ENCODE results near the gene ITGA3.
"Not testable (repeated sequence)": the region's sequence is repeated elsewhere in the genome, so short reads cannot be mapped to it uniquely, and the experiment has no call there.

Gene ITGA3

GRCh38 chr17:50035421-50035879 is 20.5 kb upstream of the ITGA3 start:
- no peak for DNase-seq

GRCh38 chr17:50035945-50036344 is 20.0 kb upstream of the ITGA3 start:
- no peak for DNase-seq

DNA sequence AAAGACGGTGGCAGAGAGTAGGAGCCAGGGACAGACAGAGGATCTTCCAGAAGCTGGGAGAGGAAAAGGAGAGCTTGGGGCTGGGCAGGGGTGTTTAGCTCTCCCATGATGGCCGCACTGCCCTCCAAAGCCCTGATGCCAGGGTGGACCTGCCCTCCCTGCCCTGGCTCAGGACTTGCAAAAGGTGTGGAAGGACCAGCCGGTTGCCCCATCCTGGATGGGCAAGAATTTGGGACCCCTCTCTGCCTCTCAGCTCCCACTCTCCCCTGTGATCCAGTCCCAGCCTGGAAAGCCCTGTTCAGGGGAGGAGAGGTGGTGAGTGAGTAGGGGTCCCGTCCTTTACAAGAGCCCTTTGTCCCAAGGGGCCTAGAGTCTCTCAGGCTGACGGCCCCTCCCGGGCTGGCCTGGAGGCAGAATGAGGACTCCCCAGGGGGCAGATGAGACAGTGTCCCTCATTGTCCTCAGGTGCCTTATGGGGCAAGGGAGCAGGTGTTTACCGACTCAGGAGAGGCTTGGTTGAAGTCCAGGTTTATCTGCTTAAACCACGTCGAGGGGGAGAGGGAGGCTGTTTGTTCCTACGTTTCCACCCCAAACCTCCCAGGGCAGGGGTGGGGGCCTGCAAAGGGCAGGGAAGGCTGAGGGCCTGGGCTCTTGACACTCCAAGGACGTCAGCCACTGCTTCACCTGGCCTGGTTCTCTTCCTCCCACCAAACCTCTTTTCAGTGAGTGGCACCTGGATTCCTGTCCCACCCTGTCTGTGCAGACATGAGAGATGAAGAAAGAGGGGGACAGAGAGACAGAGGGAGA is 19.3 kb upstream of the ITGA3 start:
- DNase-seq: no peak

DNA sequence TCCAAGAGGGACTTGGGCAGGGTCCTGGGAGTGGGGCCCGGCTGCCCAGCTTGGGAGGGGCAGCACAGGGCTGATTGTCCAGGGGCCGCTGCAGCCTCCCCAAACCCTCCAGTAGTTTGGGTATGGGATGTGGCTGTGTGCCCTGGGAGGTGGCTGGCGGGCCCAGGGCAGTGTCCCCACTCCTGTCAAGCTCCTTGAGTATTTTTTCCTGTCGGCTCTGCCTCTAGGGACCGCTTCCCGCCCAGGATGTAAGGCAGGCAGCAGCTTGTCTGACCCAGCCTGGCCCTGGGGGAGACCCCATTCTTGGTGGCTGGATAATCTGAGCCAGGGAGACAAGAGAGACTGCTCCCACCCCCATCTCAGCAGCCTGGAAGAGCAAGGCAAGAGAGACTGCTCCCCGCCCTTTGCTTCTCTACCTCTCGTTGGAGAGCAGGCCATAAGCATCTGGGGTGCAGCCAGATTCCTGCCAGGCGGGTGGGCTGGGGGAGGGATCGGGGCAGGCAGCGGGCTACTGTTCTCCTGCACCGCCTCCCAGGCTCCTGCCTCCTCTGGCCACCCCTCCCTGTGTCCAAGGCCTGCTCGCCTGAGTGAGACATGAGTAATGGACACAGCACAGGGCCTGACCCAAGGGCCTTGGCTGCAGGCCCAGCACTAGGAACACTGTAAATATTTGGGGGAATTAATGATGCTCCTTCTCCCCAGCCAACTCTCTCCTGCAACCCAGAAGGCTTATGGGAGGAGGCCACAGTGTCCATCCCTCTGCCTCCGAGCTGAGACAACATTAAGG is 18.4 kb upstream of the ITGA3 start:
- no peak for DNase-seq

- no peak for DNase-seq
These were observed 16.9 kb upstream of the ITGA3 start for GRCh38 chr17:50039058-50039457.

DNA sequence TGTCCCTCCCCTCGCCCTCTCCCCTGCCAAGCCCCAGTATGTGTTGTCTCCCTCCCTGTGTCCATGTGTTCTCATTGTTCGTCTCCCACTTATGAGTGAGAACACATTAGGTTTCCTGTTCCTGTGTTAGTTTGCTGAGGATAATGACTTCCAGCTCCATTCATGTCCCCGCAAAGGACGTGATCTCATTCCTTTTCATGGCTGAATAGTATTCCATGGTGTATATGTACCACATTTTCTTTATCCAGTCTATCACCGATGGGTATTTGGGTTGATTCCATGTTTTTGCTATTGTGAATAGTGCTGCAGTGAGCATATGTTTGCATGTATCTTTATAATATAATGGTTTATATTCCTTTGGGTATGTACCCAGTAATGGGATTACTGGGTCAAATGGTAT is 15.4 kb upstream of the ITGA3 start:
- DNase-seq: not testable (repeated sequence)

DNA sequence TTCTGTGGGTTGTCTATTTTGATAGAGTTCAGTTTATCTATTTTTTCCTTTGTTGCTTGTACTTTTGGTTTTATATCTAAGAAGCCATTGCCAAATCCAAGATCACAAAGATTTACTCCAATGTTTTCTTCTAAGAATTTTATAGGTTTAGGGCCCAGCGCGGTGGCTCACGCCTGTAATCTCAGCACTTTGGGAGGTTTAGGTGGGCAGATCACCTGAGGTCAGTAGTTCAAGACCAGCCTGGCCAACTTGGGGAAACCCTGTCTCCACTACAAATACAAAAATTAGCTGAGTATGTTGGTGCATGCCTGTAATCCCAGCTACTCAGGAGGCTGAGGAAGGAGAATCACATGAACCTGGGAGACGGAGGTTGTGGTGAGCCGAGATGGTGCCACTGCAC is 13.7 kb upstream of the ITGA3 start:
- no peak for DNase-seq

DNA sequence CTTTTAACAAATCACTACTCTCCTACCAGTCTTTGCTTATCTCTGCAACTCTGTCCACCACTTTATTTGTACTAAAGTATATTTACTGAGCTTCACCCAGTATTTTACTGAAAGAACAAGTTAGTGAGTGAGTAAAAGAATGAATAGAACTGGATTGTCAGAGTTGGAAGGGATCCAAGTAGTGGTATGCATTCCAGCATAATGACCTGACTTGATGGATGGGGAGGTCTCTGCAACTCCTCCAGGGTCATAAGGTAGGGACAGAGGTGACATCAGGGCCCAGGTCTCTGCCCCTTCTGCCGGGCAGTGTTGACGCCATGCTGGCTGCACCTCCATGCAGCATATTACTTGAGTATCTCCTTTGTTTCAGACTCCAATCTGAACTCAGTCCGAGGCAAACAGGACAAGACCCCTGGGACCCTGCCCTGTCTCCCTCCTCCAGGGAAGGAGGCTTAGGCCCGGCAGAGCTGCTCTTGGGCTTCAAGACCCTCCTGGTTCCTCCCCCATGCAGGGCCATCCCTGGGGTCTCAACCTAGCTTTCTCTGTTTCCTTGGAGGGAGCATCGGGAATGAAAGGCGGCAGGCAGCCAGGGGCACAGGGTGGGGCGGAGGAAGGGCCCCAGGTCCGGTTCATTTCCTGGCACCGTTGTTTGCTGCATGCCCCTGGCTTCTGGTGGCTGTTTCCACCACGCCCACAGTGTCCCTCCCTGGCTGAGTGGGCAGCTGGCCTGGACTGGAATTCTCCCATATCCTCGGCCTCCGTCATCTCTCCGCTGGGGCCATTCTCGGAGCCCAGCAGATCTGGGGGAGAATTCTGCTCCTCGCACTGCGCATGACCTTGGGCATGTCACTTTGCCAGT is 12.4 kb upstream of the ITGA3 start:
- DNase-seq: no peak

- DNase-seq: no peak
These were observed 11.4 kb upstream of the ITGA3 start for GRCh38 chr17:50044483-50044882.

GRCh38 chr17:50045154-50045553 is 10.8 kb upstream of the ITGA3 start:
- no peak for DNase-seq

GRCh38 chr17:50046179-50046578 is 9.7 kb upstream of the ITGA3 start:
- no peak for DNase-seq

DNA sequence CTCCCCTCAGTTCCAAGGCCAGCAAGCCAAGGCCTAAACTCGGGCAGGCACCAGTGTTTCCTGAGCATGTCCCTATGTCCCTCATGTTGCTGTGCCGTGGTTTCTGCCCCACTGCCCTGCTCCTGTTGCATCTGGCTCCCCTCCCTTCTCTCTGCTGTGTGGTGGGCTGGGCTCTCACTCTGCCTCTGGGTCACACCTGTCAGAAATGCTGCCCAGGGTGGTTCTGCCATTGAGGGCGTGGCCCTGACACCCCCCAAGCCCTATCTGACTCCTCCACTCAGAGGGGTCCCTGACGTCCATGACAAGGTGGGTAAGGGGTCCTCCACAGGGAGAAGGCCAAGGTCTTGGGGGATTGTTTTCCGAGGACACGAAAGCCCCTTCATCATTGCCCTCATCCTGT is 9.2 kb upstream of the ITGA3 start:
- DNase-seq: no peak

- no peak for DNase-seq
These were observed 8.8 kb upstream of the ITGA3 start for GRCh38 chr17:50047083-50047482.

DNA sequence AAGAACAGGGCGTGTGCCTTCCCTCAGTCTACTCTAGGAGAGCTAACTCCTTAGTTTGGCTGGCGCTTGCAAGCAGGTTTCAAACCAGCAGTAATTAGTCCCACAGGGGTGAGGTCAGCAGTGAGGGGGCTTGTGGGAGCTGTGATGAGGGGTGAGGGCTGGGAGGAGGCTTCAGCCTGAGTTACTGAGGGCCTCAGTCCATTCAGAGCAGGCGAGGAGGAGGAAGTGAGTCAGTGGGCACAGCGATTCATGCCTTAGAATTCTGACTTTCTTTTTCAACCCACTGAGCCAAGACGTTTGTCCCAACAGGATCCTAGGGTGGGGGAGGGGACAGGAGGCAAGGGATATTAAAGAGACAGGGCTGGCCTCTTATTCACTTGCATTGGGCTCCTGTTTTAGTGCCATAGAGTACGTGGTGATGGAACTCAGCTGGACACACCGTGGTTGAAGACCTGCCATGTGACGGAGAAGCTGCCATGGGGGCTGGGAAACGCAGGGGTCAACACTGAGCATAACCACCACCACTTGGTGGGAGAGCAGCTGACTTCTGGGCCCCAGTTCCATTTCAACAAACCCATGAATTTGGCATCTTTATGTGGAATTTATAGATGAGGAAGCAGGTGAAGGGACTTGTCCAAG is 8.3 kb upstream of the ITGA3 start:
- no peak for DNase-seq

GRCh38 chr17:50048146-50048720 is 7.7 kb upstream of the ITGA3 start:
- no peak for DNase-seq

- no peak for DNase-seq
These were observed 6.9 kb upstream of the ITGA3 start for GRCh38 chr17:50048988-50049387.

DNA sequence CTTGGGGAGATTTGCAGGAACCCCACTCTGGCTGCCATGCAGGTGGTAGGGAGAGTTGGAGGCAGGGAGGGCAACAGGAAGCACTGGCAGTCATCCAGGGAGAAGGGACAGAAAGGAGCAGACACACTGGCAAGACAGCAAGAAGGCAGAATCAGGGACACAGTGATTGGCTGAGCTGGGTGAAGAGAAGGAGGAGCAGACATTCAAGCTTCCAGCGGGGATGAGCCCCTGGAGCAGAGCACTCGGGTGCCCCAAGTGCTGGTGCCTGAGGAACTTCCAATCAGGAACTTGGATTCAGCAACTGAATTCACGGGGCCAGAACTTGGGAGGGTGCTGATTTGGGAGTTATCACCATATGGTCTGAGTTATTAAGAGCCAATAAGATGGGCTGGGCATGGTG is 6.3 kb upstream of the ITGA3 start:
- no peak for DNase-seq

DNA sequence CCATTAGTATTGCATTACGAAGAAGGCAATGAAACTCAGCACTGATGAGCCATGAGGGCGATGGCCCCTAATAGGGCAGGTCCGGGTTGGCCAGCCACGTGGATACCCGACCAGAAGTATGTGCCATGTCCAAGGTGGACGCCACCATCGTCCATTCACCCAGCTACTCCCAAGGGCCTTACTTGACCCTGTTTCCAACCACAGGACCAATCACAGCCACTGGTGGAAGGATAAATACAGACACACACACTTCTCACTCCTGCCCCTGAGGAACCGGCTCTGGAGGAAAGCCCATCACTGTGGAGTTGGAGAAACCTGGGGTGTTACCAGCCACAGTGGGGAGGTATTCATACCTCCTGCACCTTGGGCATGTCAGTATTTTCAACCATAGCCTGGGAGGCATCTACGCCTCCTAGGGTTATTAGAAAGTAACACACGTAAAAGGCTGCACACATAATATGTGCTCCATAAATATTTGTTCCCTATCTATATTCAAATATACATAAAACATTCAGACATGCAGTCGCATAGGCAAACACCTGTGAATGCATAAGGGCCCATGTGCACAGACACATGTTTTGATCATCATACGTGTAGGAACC is 5.4 kb upstream of the ITGA3 start:
- no peak for DNase-seq

- DNase-seq: peak; percentile 79
These were observed 4.8 kb upstream of the ITGA3 start for GRCh38 chr17:50051082-50051576.

DNA sequence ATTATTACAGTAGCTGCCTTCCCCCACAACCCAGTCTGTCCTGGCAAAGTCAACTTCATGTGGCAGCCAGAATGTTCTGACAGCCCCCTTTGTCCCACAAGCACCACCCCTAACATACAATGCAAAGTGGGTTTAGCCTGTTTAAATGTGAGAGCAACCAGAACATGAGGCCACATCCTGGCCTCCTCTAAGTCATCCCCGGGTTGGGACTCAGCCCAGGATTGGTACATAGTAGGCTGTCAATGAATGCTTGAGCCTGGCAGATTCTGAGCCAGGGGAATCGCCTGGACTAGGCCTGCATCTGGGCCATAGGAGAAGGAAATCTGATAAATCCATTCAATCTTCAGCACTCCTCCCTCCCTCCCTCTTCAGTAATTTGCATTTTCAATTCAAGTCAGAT is 4.3 kb upstream of the ITGA3 start:
- DNase-seq: no peak

DNA sequence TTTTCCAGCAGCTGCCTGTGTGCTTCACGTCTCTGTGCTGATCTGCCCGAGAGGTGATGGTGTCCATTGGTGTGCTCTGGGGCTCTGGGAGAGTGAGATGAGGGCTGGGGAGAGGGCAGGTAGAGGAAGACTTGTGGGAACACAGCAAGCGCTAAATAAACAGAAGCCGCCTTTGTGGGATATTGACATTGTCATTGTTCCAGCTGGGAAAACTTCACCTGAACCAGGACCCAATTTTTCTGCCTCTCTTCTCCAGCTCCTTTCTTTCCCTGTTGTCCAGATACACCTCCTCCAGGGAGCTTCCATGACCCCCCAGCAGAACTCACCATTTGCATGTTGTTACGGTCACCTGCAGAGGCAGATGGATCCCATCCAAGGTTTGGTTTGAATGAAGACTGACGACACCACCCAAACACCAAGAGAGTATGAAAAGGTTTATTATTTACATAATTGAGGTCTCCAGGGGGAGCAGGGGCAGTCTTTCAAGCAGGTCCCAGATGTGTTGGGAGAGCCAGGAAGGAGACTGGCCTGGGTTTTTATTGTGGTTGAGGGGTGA is 3.6 kb upstream of the ITGA3 start:
- DNase-seq: no peak

Measured in activated CD8-positive, alpha-beta memory T cell treated with anti-CD3 and anti-CD28 coated beads for 24 hours (primary cell).